K562 (cell line): ENCODE results near the gene TPR. TPM values are rescaled to one million over a fixed set of nuclear protein-coding genes. Genes with fewer than 3 reads are reported as not detected.

Experiments used
- BRF1 ChIP-seq: IDR thresholded peaks from 3 replicates; pipeline ENCODE4 v1.6.1; 2011; ENCODE audit warnings: borderline replicate concordance, mild to moderate bottlenecking; ENCODE audit not compliant: insufficient read length; ENCODE audit errors: extremely low read depth
- CREM ChIP-seq: IDR thresholded peaks from 2 replicates; pipeline ENCODE4 v1.6.1; 2014; ENCODE audit warnings: antibody characterized with exemption, low read depth
- ELF1 ChIP-seq: fragments of 200-800 bp; sonication (Bioruptor generic); IDR thresholded peaks from 2 replicates; pipeline ENCODE4 v1.6.1; 2016; ENCODE audit warnings: missing genetic modification characterization, missing compliant biosample characterization
- FOS ChIP-seq: IDR thresholded peaks from 3 replicates; pipeline ENCODE4 v1.6.1; 2011; ENCODE audit not compliant: insufficient read length; ENCODE audit errors: extremely low read depth
- HSF4 ChIP-seq: fragments of 250-450 bp; sonication (Bioruptor Pico); IDR thresholded peaks from 2 replicates; pipeline ENCODE4 v2.1.2; 2022; ENCODE audit warnings: mild to moderate bottlenecking, moderate library complexity, borderline replicate concordance
- NBN ChIP-seq: fragments of 450-650 bp; IDR thresholded peaks from 2 replicates; pipeline ENCODE4 v1.6.1; 2016; ENCODE audit warnings: low read depth, mild to moderate bottlenecking
- PHF8 ChIP-seq: fragments of 200-600 bp; sonication (generic); IDR thresholded peaks from 2 replicates; pipeline ENCODE4 v1.6.1; 2012; ENCODE audit warnings: mixed run types, mild to moderate bottlenecking, inconsistent platforms, low read length, moderate library complexity, borderline replicate concordance
- RUNX1 ChIP-seq: sonication (generic); IDR thresholded peaks from 2 replicates; pipeline ENCODE4 v1.6.1; 2016; ENCODE audit warnings: antibody characterized with exemption, low read depth
- ZNF583 ChIP-seq: fragments of 250-450 bp; sonication (Bioruptor Pico); IDR thresholded peaks from 2 replicates; pipeline ENCODE4 v1.4.0; 2020
- ZNF785 ChIP-seq: fragments of 250-450 bp; sonication (Bioruptor Pico); IDR thresholded peaks from 2 replicates; pipeline ENCODE4 v1.4.0; 2020; ENCODE audit warnings: mild to moderate bottlenecking
- polyA plus RNA-seq, 8 experiments: library from polyadenylated mRNA; depleted of rRNA in 4 of 8; stranded (reverse) in 5 of 8; unstranded in 3 of 8; fragments of >200 nt; fragmentation: Nextera tagmentation in 2 of 8; fragmentation: Illumina TruSeq in 1 of 8; extraction: Ambion mirVana in 2 of 8; extraction: Trizol in 1 of 8; gene quantifications; 2 replicates each; pipeline versions ENCODE4 v1.2.1 to v1.2.3, GENCODE V29; 2011 to 2014; ENCODE audit warnings: inconsistent platforms in 1 of 8, missing spikeins in 1 of 8
- total RNA-seq, 7 experiments: library from RNA; depleted of rRNA in 6 of 7; stranded (reverse); fragments of >200 nt in 6 of 7; fragmentation: Illumina TruSeq in 2 of 7; extraction: Trizol in 2 of 7; gene quantifications; 2 replicates each; pipeline versions ENCODE4 v1.2.1 to v1.2.3, GENCODE V29; 2011 to 2021; ENCODE audit warnings: low replicate concordance in 1 of 7
- TF ChIP-seq, protein P1 (sequence below), 2 experiments: fragments of 200-800 bp in 1 of 2; sonication (Bioruptor generic) in 1 of 2; sonication (generic) in 1 of 2; formaldehyde crosslinking in 1 of 2; IDR thresholded peaks in 1 of 2; conservative IDR thresholded peaks in 1 of 2; 2 replicates each; pipeline versions ENCODE4 v1.5.0 to v1.6.1; 2016 to 2020; ENCODE audit warnings: missing compliant biosample characterization in 1 of 2, missing genetic modification characterization in 1 of 2, missing genetic modification reagents in 1 of 2
- TF ChIP-seq, protein P2 (sequence below), 2 experiments: IDR thresholded peaks; 2 replicates each; pipeline ENCODE4 v1.6.1; 2011; ENCODE audit warnings: borderline replicate concordance in 1 of 2, control low read depth in 1 of 2, low read depth in 1 of 2, low read length in 1 of 2, mild to moderate bottlenecking in 1 of 2, mixed read lengths in 1 of 2, moderate library complexity in 1 of 2; ENCODE audit not compliant: insufficient read depth in 1 of 2, insufficient read length in 1 of 2, poor library complexity in 1 of 2, severe bottlenecking in 1 of 2; ENCODE audit errors: extremely low read depth in 1 of 2
- TF ChIP-seq, protein P3 (sequence below), 2 experiments: fragments of 450-650 bp; IDR thresholded peaks; 2 replicates each; pipeline ENCODE4 v1.6.1; 2016; ENCODE audit warnings: mild to moderate bottlenecking in 2 of 2, borderline replicate concordance in 1 of 2, low read depth in 1 of 2, moderate library complexity in 1 of 2
- TF ChIP-seq, protein P4 (sequence below): fragments of 250-450 bp; sonication (Bioruptor Pico); IDR thresholded peaks from 2 replicates; pipeline ENCODE4 v1.8.0; 2021; ENCODE audit warnings: moderate library complexity, mild to moderate bottlenecking, inconsistent platforms
- TF ChIP-seq, protein P5 (sequence below), 2 experiments: fragments of 450-650 bp; conservative IDR thresholded peaks; 2 replicates each; pipeline ENCODE4 v1.6.1; 2017; ENCODE audit warnings: mild to moderate bottlenecking in 2 of 2, moderate library complexity in 2 of 2

TPR gene
- total and polyA plus RNA-seq, 9 of the 15 experiments (the other 6 are each of a cell fraction or from before 2014, with no cell fraction given), result 48.5 to 167 (median 138) TPM

DNA sequence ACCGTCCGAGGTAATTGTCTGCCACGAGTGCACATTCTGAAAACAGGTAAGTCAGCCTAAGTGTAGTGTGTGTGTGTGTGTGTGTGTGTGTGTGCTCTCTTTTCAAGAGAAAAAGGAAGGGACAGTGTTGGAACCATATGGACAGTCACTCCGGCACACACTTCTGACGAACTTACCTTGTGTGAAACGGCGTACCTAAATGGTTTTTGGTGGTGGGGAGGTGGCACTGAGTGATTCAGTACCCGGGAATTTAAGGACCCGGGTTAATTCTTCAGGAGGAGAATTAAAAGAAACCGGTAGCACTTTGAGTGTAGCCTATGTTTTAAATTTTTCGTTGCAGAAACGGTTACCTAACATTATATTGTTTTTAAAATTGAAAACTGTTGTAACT is 871 bp upstream of the TPR start (continued):
- TF ChIP-seq, protein P1, sequence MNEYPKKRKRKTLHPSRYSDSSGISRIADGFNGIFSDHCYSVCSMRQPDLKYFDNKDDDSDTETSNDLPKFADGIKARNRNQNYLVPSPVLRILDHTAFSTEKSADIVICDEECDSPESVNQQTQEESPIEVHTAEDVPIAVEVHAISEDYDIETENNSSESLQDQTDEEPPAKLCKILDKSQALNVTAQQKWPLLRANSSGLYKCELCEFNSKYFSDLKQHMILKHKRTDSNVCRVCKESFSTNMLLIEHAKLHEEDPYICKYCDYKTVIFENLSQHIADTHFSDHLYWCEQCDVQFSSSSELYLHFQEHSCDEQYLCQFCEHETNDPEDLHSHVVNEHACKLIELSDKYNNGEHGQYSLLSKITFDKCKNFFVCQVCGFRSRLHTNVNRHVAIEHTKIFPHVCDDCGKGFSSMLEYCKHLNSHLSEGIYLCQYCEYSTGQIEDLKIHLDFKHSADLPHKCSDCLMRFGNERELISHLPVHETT (CRISPR knock-in tag; conservative IDR thresholded peaks at IDR 0.05 in 1 of 2, IDR thresholded peaks at IDR 0.05 in 1 of 2), result no peak
- TF ChIP-seq BRF1 (no peak), PHF8 (peak; percentile 79; the same call in 1 of the 2 replicates), HSF4 (CRISPR knock-in tag) (no peak), CREM (no peak), ELF1 (tag) (no peak), NBN (no peak), ZNF583 (CRISPR knock-in tag) (no peak), ZNF785 (CRISPR knock-in tag) (no peak), FOS (no peak), RUNX1 (no peak)
- TF ChIP-seq, protein P2, sequence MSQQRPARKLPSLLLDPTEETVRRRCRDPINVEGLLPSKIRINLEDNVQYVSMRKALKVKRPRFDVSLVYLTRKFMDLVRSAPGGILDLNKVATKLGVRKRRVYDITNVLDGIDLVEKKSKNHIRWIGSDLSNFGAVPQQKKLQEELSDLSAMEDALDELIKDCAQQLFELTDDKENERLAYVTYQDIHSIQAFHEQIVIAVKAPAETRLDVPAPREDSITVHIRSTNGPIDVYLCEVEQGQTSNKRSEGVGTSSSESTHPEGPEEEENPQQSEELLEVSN (IDR thresholded peaks at IDR 0.05; ENCODE audit: borderline replicate concordance in 1 of 2, extremely low read depth in 1 of 2, insufficient read depth in 1 of 2, insufficient read length in 1 of 2, low read depth in 1 of 2, low read length in 1 of 2, poor library complexity in 1 of 2, severe bottlenecking in 1 of 2), result peak in 1 of 2 experiments; percentile 4
- TF ChIP-seq, protein P3, sequence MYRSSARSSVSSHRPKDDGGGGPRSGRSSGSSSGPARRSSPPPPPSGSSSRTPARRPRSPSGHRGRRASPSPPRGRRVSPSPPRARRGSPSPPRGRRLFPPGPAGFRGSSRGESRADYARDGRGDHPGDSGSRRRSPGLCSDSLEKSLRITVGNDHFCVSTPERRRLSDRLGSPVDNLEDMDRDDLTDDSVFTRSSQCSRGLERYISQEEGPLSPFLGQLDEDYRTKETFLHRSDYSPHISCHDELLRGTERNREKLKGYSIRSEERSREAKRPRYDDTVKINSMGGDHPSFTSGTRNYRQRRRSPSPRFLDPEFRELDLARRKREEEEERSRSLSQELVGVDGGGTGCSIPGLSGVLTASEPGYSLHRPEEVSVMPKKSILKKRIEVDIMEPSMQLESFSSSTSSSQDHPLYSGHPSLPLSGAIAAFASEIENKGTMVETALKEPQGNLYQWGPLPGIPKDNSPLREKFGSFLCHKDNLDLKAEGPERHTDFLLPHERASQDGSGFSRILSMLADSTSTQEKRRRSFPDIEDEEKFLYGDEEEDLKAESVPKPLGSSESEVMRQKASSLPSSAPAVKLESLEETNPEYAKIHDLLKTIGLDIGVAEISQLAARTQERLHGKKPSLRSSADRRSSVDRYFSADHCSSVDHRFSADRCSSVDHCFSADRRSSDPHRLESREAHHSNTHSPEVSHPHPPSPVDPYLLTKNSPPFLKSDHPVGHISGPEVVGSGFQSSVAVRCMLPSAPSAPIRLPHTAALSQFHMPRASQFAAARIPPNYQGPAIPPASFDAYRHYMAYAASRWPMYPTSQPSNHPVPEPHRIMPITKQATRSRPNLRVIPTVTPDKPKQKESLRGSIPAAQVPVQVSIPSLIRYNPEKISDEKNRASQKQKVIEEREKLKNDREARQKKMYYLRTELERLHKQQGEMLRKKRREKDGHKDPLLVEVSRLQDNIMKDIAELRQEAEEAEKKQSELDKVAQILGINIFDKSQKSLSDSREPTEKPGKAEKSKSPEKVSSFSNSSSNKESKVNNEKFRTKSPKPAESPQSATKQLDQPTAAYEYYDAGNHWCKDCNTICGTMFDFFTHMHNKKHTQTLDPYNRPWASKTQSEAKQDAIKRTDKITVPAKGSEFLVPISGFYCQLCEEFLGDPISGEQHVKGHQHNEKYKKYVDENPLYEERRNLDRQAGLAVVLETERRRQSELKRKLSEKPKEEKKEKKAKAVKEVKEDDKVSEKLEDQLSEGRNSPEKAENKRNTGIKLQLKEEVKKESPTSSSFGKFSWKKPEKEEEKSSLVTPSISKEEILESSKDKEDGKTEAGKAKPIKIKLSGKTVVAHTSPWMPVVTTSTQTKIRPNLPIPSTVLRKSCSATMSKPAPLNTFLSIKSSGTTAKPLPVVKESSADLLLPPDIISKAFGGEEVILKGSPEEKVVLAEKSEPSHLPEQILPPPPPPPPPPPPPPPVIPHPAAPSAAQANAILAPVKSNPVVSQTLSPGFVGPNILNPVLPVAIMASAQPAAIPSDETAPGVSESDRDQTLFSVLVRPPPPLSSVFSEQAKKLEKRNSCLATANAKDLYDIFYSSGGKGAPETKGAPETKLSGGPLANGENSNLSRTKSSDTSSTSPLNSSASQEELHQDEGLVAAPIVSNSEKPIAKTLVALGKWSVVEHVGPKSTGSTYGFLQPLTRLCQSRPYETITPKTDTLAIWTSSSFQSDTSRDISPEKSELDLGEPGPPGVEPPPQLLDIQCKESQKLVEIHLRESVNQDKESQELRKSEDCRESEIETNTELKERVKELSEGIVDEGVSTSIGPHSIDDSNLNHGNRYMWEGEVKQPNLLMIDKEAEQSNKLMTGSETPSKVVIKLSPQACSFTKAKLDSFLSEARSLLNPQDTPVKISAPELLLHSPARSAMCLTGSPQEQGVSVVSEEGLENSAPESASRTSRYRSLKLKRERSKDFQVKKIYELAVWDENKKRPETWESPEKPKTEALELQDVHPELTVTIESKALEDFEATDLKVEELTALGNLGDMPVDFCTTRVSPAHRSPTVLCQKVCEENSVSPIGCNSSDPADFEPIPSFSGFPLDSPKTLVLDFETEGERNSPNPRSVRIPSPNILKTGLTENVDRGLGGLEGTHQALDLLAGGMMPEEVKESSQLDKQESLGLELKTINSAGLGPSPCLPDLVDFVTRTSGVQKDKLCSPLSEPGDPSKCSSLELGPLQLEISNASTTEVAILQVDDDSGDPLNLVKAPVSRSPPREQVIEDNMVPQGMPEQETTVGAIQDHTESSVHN (IDR thresholded peaks at IDR 0.05; ENCODE audit: borderline replicate concordance in 1 of 2, low read depth in 1 of 2), result 0 out of 4 replicates have a peak, but pooled peaks of 1 of the 2 experiments have one; percentile 11
- TF ChIP-seq, protein P4, sequence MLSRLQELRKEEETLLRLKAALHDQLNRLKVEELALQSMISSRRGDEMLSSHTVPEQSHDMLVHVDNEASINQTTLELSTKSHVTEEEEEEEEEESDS, result no peak
- TF ChIP-seq, protein P5, sequence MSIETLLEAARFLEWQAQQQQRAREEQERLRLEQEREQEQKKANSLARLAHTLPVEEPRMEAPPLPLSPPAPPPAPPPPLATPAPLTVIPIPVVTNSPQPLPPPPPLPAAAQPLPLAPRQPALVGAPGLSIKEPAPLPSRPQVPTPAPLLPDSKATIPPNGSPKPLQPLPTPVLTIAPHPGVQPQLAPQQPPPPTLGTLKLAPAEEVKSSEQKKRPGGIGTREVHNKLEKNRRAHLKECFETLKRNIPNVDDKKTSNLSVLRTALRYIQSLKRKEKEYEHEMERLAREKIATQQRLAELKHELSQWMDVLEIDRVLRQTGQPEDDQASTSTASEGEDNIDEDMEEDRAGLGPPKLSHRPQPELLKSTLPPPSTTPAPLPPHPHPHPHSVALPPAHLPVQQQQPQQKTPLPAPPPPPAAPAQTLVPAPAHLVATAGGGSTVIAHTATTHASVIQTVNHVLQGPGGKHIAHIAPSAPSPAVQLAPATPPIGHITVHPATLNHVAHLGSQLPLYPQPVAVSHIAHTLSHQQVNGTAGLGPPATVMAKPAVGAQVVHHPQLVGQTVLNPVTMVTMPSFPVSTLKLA (conservative IDR thresholded peaks at IDR 0.05), result peak; percentile 32 to 58; a peak in 1 of 4 replicates
